MM.1S (cell line): Measurements from ENCODE around the gene OPN3.

Source experiments
- DNase-seq: peaks from one replicate; pipeline ENCODE4 v3.0.0-alpha.2; 2015
- H2AFZ ChIP-seq: fragments of 300-600 bp; sonication (generic); 2 replicates; pipeline ENCODE4 v1.6.0; 2016; ENCODE audit warnings: antibody characterized with exemption, low read length
- H3F3A ChIP-seq: fragments of 300-600 bp; sonication (generic); 2 replicates; pipeline ENCODE4 v1.6.1; 2016; ENCODE audit warnings: mild to moderate bottlenecking, antibody characterized with exemption, low read length, moderate library complexity, mixed read lengths; ENCODE audit not compliant: insufficient read depth
- H3K27ac ChIP-seq: fragments of 300-600 bp; sonication (generic); 2 replicates; pipeline ENCODE4 v1.5.1; 2016; ENCODE audit warnings: mild to moderate bottlenecking, low read length
- H3K27me3 ChIP-seq: fragments of 300-600 bp; sonication (generic); replicated peaks from 2 replicates; pipeline ENCODE4 v1.6.0; 2016; ENCODE audit warnings: low read length; ENCODE audit not compliant: insufficient read depth
- H3K36me3 ChIP-seq: fragments of 300-600 bp; sonication (generic); replicated peaks from 2 replicates; pipeline ENCODE4 v1.6.1; 2016; ENCODE audit warnings: mild to moderate bottlenecking, low read length, mixed read lengths; ENCODE audit not compliant: insufficient read depth
- H3K4me1 ChIP-seq: fragments of 300-600 bp; sonication (generic); 2 replicates; pipeline ENCODE4 v1.6.1; 2016; ENCODE audit warnings: low read length, mixed read lengths
- H3K4me2 ChIP-seq: fragments of 300-600 bp; sonication (generic); 2 replicates; pipeline ENCODE4 v1.6.0; 2016; ENCODE audit warnings: low read depth, low read length
- H3K4me3 ChIP-seq: fragments of 300-600 bp; sonication (generic); 2 replicates; pipeline ENCODE4 v1.5.1; 2016; ENCODE audit warnings: low read length, mixed read lengths
- H3K79me2 ChIP-seq: fragments of 300-600 bp; sonication (generic); 2 replicates; pipeline ENCODE4 v1.6.1; 2016; ENCODE audit warnings: mixed run types, low read length, mixed read lengths
- H3K9ac ChIP-seq: fragments of 300-600 bp; sonication (generic); 2 replicates; pipeline ENCODE4 v1.6.1; 2016; ENCODE audit warnings: low read length, mixed read lengths
- H3K9me2 ChIP-seq: fragments of 300-600 bp; sonication (generic); replicated peaks from 2 replicates; pipeline ENCODE4 v1.6.1; 2016; ENCODE audit warnings: mild to moderate bottlenecking, low read length, mixed read lengths; ENCODE audit not compliant: insufficient read depth
- H3K9me3 ChIP-seq: fragments of 300-600 bp; sonication (generic); replicated peaks from 2 replicates; pipeline ENCODE4 v1.6.1; 2016; ENCODE audit warnings: mild to moderate bottlenecking, low read length, mixed read lengths; ENCODE audit not compliant: insufficient read depth
- H4K20me1 ChIP-seq: fragments of 300-600 bp; sonication (generic); 2 replicates; pipeline ENCODE4 v1.6.1; 2016; ENCODE audit warnings: mild to moderate bottlenecking, low read length, moderate library complexity, mixed read lengths; ENCODE audit not compliant: insufficient read depth
- CTCF ChIP-seq: fragments of 300-600 bp; sonication (generic); IDR thresholded peaks from 2 replicates; pipeline ENCODE4 v1.5.1; 2016; ENCODE audit warnings: antibody characterized with exemption, low read length, mixed read lengths
- EZH2 ChIP-seq: fragments of 300-600 bp; sonication (generic); optimal IDR thresholded peaks from 2 replicates; pipeline ENCODE3; 2017; ENCODE audit warnings: low read depth, mild to moderate bottlenecking, antibody characterized with exemption, low read length, mixed read lengths
- EZH2phosphoT487 ChIP-seq: fragments of 300-600 bp; sonication (generic); IDR thresholded peaks from 2 replicates; pipeline ENCODE4 v1.6.1; 2018; ENCODE audit warnings: antibody characterized with exemption, low read length

The OPN3 gene

GRCh38 chr1:241631674-241632073 lies 8.5 kb downstream of the OPN3 start:
- Histone ChIP-seq H2AFZ (no peak overlapping the region), H3K27ac (no peak overlapping the region), H3F3A (peaks cover 11% of the 10 kb centered on the region), H3K4me2 (no peak overlapping the region), H3K9me2 (no peaks in the 10 kb centered on the region), H3K4me3 (no peak overlapping the region), H3K36me3 (peaks cover 12% of the 10 kb centered on the region), H3K79me2 (peaks cover 52% of the 10 kb centered on the region), H3K9ac (no peak overlapping the region), H4K20me1 (no peaks in the 10 kb centered on the region), H3K27me3 (no peaks in the 10 kb centered on the region), H3K9me3 (no peaks in the 10 kb centered on the region), H3K4me1 (peaks cover 25% of the 10 kb centered on the region)
- DNase-seq: no peak
- TF ChIP-seq EZH2phosphoT487 (no peak), CTCF (no peak), EZH2 (no peak)

- Histone ChIP-seq H3K4me1 (peaks cover 18% of the 10 kb centered on the region), H3F3A (peaks cover 11% of the 10 kb centered on the region), H3K9me3 (no peaks in the 10 kb centered on the region), H3K9me2 (no peaks in the 10 kb centered on the region), H3K27ac (no peak overlapping the region), H3K79me2 (peaks cover 44% of the 10 kb centered on the region), H3K4me2 (no peak overlapping the region), H3K27me3 (no peaks in the 10 kb centered on the region), H3K9ac (no peak overlapping the region), H2AFZ (no peak overlapping the region), H3K36me3 (peaks cover 12% of the 10 kb centered on the region), H4K20me1 (no peaks in the 10 kb centered on the region), H3K4me3 (no peak overlapping the region)
- no peak for TF ChIP-seq EZH2
- no peak for TF ChIP-seq CTCF
- no peak for TF ChIP-seq EZH2phosphoT487
- no peak for DNase-seq
These were observed 9.3 kb downstream of the OPN3 start for GRCh38 chr1:241630899-241631298.

DNA sequence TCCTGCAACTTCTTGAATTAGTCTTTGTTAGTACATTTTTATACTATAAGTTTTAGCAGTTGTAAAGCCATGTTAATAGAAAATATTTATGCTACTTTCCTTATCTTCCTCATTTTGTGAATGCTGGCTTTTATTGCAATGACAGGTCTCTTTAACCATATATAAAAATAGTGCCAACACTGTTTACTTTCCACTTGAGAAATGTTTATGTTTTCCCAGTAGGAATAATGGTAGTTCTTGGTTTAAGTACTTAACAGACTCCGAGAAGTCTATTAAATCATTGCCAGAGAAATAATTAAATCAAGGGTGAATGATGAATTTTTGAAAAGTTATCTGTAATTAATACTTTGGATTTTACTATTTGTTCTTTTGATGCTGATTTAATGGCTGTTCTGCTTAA lies 9.7 kb downstream of the OPN3 start:
- TF ChIP-seq EZH2: no peak
- TF ChIP-seq EZH2phosphoT487: no peak
- TF ChIP-seq CTCF: no peak
- Histone ChIP-seq H4K20me1 (no peaks in the 10 kb centered on the region), H3K4me3 (no peak overlapping the region), H3K4me2 (no peak overlapping the region), H3K27ac (no peak overlapping the region), H3K79me2 (peaks cover 40% of the 10 kb centered on the region), H3K9me2 (no peaks in the 10 kb centered on the region), H3K9ac (no peak overlapping the region), H2AFZ (no peak overlapping the region), H3K9me3 (no peaks in the 10 kb centered on the region), H3K36me3 (peaks cover 12% of the 10 kb centered on the region), H3F3A (peaks cover 11% of the 10 kb centered on the region), H3K27me3 (no peaks in the 10 kb centered on the region), H3K4me1 (peaks cover 14% of the 10 kb centered on the region)
- DNase-seq: no peak

DNA sequence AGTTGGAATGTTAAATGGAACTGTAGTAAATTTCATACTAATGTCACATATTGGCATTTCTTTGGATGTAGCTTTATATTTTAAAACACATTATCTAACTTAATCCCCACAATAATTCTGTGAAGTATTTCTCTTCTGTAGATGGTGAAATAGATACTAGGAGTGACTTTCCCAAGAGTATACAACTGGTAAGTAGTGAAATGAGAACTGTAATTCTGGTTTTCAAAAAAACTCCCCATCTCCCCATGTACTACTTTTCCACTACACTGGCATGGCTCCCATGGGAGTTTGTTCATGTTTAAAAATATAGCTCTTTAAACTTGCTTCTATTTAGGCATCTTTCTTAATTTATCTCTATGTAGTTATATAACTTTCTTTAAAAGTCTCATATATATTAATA lies 10.2 kb downstream of the OPN3 start:
- Histone ChIP-seq H3K36me3 (peaks cover 11% of the 10 kb centered on the region), H2AFZ (no peak overlapping the region), H3K9ac (no peak overlapping the region), H3K27ac (no peak overlapping the region), H3K9me3 (no peaks in the 10 kb centered on the region), H3K9me2 (no peaks in the 10 kb centered on the region), H3K79me2 (peaks cover 35% of the 10 kb centered on the region), H3K27me3 (no peaks in the 10 kb centered on the region), H3F3A (peaks cover 11% of the 10 kb centered on the region), H3K4me2 (no peak overlapping the region), H3K4me1 (peaks cover 13% of the 10 kb centered on the region; the same call in 1 of the 2 replicates), H3K4me3 (no peak overlapping the region), H4K20me1 (no peaks in the 10 kb centered on the region)
- DNase-seq: no peak
- no peak for TF ChIP-seq CTCF
- no peak for TF ChIP-seq EZH2phosphoT487
- TF ChIP-seq EZH2: no peak
